KMS-11 (cell line): ENCODE data around the gene FAAP20.

Experiments used
- H2AFZ ChIP-seq: fragments of 200-600 bp; sonication (generic); 2 replicates; pipeline ENCODE4 v1.6.1; 2016; ENCODE audit warnings: antibody characterized with exemption, mixed run types, low read depth
- H3K27ac ChIP-seq: fragments of 200-600 bp; sonication (generic); 2 replicates; pipeline ENCODE4 v1.6.1; 2016; ENCODE audit warnings: mild to moderate bottlenecking, mixed run types
- H3K27me3 ChIP-seq: fragments of 200-600 bp; sonication (generic); 2 replicates; pipeline ENCODE4 v1.6.1; 2017; ENCODE audit warnings: mild to moderate bottlenecking, low read depth, mixed run types, moderate library complexity; ENCODE audit not compliant: insufficient read depth
- H3K36me3 ChIP-seq: fragments of 200-600 bp; sonication (generic); 2 replicates; pipeline ENCODE4 v1.6.1; 2017; ENCODE audit warnings: mild to moderate bottlenecking, mixed run types; ENCODE audit not compliant: insufficient read depth
- H3K4me1 ChIP-seq: fragments of 200-600 bp; sonication (generic); 2 replicates; pipeline ENCODE4 v1.6.1; 2016; ENCODE audit warnings: mild to moderate bottlenecking, low read depth, mixed run types; ENCODE audit not compliant: poor library complexity, severe bottlenecking
- H3K4me2 ChIP-seq: fragments of 200-600 bp; sonication (generic); 2 replicates; pipeline ENCODE4 v1.7.0; 2016; ENCODE audit warnings: mild to moderate bottlenecking, mixed run types
- H3K4me3 ChIP-seq: fragments of 200-600 bp; sonication (generic); IDR thresholded peaks from 2 replicates; pipeline ENCODE4 v1.6.1; 2017; ENCODE audit warnings: low read depth, low read length, mixed read lengths; ENCODE audit not compliant: insufficient read depth
- H3K79me2 ChIP-seq: fragments of 200-600 bp; sonication (generic); 2 replicates; pipeline ENCODE4 v1.6.1; 2016; ENCODE audit warnings: low read depth, mixed run types; ENCODE audit not compliant: insufficient read depth
- H3K9ac ChIP-seq: fragments of 200-600 bp; sonication (generic); 2 replicates; pipeline ENCODE4 v1.6.1; 2016; ENCODE audit warnings: mild to moderate bottlenecking, mixed run types
- H4K20me1 ChIP-seq: fragments of 200-600 bp; sonication (generic); 2 replicates; pipeline ENCODE4 v1.6.1; 2016; ENCODE audit warnings: mild to moderate bottlenecking, mixed run types; ENCODE audit not compliant: insufficient read depth
- CTCF ChIP-seq: fragments of 200-600 bp; sonication (generic); conservative IDR thresholded peaks from 2 replicates; pipeline ENCODE4 v1.6.1; 2017; ENCODE audit warnings: low read depth, mild to moderate bottlenecking, antibody characterized with exemption, low read length, moderate library complexity, mixed read lengths

FAAP20 gene

GRCh38 chr1:2212274-2212531 lies 17.6 kb upstream of the FAAP20 start:
- Histone ChIP-seq H3K9ac (no peak overlapping the region), H3K79me2 (no peaks in the 10 kb centered on the region), H3K4me1 (no peaks in the 10 kb centered on the region), H4K20me1 (no peaks in the 10 kb centered on the region), H3K4me2 (no peak overlapping the region), H3K27me3 (peaks cover 52% of the 10 kb centered on the region), H3K27ac (no peak overlapping the region), H3K36me3 (no peaks in the 10 kb centered on the region), H3K4me3 (no peak overlapping the region), H2AFZ (no peak overlapping the region)
- no peak for TF ChIP-seq CTCF

GRCh38 chr1:2210786-2211185 lies 16.2 kb upstream of the FAAP20 start:
- Histone ChIP-seq H2AFZ (no peak overlapping the region), H3K9ac (no peak overlapping the region), H3K27me3 (peaks cover 58% of the 10 kb centered on the region), H3K4me2 (no peak overlapping the region), H3K27ac (no peak overlapping the region), H4K20me1 (no peaks in the 10 kb centered on the region), H3K4me3 (no peak overlapping the region), H3K36me3 (no peaks in the 10 kb centered on the region), H3K4me1 (no peaks in the 10 kb centered on the region), H3K79me2 (no peaks in the 10 kb centered on the region)
- TF ChIP-seq CTCF, result no peak

GRCh38 chr1:2210084-2210653 lies 15.6 kb upstream of the FAAP20 start:
- Histone ChIP-seq H3K27ac (no peak overlapping the region), H3K27me3 (peaks cover 58% of the 10 kb centered on the region), H2AFZ (no peak overlapping the region), H3K4me1 (no peaks in the 10 kb centered on the region), H3K79me2 (no peaks in the 10 kb centered on the region), H4K20me1 (no peaks in the 10 kb centered on the region), H3K4me3 (no peak overlapping the region), H3K4me2 (no peak overlapping the region), H3K36me3 (no peaks in the 10 kb centered on the region), H3K9ac (no peak overlapping the region)
- no peak for TF ChIP-seq CTCF

- Histone ChIP-seq H4K20me1 (no peaks in the 10 kb centered on the region), H3K27ac (no peak overlapping the region), H3K36me3 (no peaks in the 10 kb centered on the region), H3K27me3 (peaks cover 58% of the 10 kb centered on the region), H3K4me1 (no peaks in the 10 kb centered on the region), H3K4me3 (no peak overlapping the region), H3K79me2 (no peaks in the 10 kb centered on the region), H3K9ac (no peak overlapping the region), H2AFZ (no peak overlapping the region), H3K4me2 (no peak overlapping the region)
- TF ChIP-seq CTCF, result no peak
Observed at GRCh38 chr1:2209400-2210083, 15.0 kb upstream of the FAAP20 start.
